ENCODE results near the gene SLX1A. TPM values are rescaled to one million over a fixed set of nuclear protein-coding genes. Genes with fewer than 3 reads are reported as not detected.
"Not testable (repeated sequence)": the region's sequence is repeated elsewhere in the genome, so short reads cannot be mapped to it uniquely, and the experiment has no call there.

SLX1A gene
- total RNA-seq, 1 donor from 2014 or later, result 158 TPM

DNA sequence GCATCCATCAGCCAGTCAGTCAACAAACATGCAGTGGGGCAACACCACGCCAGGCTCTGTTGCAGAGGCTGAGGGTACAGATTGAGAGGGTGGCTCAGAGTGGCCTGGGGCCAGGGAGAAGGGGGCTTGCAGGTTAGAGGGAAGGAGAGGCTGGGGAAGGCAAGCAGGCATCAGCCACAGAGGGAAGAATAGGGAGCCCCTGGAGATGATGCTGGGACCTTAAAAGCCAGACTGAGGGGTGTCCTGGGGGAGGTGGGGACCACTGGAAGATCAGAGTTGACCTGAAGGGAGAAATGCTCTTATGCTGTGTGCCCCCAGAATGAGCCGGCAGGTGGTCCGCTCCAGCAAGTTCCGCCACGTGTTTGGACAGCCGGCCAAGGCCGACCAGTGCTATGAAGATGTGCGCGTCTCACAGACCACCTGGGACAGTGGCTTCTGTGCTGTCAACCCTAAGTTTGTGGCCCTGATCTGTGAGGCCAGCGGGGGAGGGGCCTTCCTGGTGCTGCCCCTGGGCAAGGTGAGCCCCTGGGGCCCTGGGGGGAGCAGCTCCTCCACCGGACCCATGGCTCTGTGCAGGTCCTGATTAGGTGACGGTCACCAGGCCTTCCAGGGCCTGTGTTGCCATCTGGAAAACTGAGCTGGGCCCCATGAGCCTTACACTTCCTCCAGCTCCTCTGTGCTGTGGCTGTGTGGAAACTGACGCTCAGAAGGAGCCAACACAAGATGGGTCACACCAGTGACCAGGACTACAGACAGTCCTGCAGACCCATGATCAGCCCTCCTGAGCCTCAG, 8.6 kb upstream of the SLX1A start:
- no peak overlapping the region for H3K4me3 ChIP-seq (ENCODE audit: low read depth, low read length)
- TF ChIP-seq, protein P1, sequence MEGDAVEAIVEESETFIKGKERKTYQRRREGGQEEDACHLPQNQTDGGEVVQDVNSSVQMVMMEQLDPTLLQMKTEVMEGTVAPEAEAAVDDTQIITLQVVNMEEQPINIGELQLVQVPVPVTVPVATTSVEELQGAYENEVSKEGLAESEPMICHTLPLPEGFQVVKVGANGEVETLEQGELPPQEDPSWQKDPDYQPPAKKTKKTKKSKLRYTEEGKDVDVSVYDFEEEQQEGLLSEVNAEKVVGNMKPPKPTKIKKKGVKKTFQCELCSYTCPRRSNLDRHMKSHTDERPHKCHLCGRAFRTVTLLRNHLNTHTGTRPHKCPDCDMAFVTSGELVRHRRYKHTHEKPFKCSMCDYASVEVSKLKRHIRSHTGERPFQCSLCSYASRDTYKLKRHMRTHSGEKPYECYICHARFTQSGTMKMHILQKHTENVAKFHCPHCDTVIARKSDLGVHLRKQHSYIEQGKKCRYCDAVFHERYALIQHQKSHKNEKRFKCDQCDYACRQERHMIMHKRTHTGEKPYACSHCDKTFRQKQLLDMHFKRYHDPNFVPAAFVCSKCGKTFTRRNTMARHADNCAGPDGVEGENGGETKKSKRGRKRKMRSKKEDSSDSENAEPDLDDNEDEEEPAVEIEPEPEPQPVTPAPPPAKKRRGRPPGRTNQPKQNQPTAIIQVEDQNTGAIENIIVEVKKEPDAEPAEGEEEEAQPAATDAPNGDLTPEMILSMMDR (conservative IDR thresholded peaks at IDR 0.05; ENCODE audit: low read depth, low read length), result no peak
- DNase-seq (ENCODE audit: low read depth), result no peak

DNA sequence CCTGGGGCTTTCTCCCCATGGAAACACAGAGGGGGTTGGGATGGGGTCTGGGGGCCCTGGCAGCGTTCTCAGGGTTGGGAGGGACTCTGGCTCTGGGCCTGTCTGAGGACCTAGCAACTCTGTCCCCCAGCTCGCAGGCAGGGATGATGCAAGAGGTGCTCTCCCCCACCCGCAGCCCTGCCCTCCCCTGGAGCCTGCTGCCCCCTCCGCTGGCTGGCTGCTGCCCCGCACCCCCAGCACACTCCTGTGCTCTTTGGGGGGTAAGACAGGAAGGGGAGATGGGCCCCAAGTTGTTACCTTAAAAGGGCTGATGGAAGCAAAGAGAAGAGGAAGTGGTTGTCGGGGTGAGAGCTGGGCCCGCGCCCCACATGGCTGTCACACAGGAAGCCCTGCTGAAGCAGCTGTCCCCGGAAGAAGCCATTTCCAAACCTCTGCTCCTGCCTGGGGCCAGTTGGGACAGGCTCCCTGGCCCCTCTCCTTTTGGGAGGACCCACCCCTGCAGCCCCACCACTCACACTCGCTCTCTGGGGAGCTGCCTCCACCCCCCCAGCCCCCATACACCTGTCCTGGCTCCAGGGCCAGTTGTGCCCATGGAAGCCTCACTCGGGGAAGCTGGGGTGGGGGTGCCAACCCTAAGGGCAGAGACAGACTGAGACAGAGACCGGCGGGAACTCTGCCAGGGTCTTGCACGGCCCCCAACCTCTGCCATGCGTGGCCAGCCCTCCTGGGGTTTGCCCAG, 7.8 kb upstream of the SLX1A start:
- H3K4me3 ChIP-seq (ENCODE audit: low read depth, low read length), result no peak overlapping the region
- DNase-seq (ENCODE audit: low read depth), result no peak
- TF ChIP-seq, protein P1 (conservative IDR thresholded peaks at IDR 0.05; ENCODE audit: low read depth, low read length), result no peak

DNA sequence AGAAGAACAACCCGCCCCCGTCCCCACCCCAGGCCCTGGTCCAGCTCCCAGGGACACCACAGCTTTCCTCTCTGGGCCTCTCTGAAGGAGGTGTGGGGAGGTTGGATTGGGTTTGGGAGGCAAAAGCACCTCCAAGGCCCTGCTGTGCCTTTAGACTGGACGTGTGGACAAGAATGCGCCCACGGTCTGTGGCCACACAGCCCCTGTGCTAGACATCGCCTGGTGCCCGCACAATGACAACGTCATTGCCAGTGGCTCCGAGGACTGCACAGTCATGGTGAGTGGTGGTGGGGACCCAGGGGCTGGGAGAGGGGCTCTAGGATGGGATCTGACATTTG, 7.3 kb upstream of the SLX1A start:
- TF ChIP-seq, protein P1 (conservative IDR thresholded peaks at IDR 0.05; ENCODE audit: low read depth, low read length), result no peak
- DNase-seq (ENCODE audit: low read depth), result no peak
- no peak overlapping the region for H3K4me3 ChIP-seq (ENCODE audit: low read depth, low read length)

DNA sequence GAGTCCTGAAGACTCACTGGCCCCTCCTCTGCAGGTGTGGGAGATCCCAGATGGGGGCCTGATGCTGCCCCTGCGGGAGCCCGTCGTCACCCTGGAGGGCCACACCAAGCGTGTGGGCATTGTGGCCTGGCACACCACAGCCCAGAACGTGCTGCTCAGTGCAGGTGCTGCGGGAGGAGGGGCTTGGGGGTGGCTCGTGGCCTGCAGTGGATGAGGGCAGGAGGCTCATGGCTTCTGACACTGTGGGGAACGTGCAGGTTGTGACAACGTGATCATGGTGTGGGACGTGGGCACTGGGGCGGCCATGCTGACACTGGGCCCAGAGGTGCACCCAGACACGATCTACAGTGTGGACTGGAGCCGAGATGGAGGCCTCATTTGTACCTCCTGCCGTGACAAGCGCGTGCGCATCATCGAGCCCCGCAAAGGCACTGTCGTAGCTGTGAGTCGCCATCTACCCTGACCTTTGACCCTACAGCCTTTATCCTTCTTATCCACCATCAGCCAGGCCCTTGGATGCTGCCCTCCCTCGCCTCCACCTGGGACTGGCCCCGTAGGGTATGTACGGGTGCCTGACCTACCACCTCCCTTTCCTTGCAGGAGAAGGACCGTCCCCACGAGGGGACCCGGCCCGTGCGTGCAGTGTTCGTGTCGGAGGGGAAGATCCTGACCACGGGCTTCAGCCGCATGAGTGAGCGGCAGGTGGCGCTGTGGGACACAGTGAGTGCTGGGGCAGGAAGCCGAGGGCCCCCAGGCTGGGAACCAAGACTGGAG, 6.7 kb upstream of the SLX1A start:
- H3K4me3 ChIP-seq (ENCODE audit: low read depth, low read length), result no peak overlapping the region
- DNase-seq (ENCODE audit: low read depth), result no peak
- TF ChIP-seq, protein P1 (conservative IDR thresholded peaks at IDR 0.05; ENCODE audit: low read depth, low read length), result peak; percentile 63

DNA sequence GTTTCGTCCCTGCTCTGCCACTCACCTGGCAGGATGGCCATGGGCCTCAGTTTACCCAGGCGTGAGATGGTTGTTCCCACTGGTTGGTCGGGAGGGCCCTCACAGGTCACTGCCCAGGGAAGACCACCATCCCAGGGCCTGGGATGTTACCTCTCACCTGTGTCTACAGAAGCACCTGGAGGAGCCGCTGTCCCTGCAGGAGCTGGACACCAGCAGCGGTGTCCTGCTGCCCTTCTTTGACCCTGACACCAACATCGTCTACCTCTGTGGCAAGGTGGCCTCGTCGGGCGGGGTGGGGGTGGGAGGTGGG, 6.2 kb upstream of the SLX1A start:
- DNase-seq (ENCODE audit: low read depth), result no peak
- TF ChIP-seq, protein P1 (conservative IDR thresholded peaks at IDR 0.05; ENCODE audit: low read depth, low read length), result no peak
- H3K4me3 ChIP-seq (ENCODE audit: low read depth, low read length), result no peak overlapping the region

DNA sequence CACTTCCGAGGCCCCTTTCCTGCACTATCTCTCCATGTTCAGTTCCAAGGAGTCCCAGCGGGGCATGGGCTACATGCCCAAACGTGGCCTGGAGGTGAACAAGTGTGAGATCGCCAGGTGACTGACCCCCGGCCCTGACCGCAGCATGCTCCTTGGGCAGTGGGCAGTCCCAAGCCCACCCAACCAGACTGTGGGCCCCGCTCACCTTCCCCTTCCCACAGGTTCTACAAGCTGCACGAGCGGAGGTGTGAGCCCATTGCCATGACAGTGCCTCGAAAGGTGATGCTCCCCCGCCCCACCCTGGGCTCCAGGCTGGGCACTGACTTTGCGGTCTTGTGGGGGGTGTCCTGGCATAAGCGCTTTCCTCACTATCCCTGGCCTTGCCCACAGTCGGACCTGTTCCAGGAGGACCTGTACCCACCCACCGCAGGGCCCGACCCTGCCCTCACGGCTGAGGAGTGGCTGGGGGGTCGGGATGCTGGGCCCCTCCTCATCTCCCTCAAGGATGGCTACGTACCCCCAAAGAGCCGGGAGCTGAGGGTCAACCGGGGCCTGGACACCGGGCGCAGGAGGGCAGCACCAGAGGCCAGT, 5.6 kb upstream of the SLX1A start:
- TF ChIP-seq, protein P1 (conservative IDR thresholded peaks at IDR 0.05; ENCODE audit: low read depth, low read length), result no peak
- no peak for DNase-seq (ENCODE audit: low read depth)
- no peak overlapping the region for H3K4me3 ChIP-seq (ENCODE audit: low read depth, low read length)

DNA sequence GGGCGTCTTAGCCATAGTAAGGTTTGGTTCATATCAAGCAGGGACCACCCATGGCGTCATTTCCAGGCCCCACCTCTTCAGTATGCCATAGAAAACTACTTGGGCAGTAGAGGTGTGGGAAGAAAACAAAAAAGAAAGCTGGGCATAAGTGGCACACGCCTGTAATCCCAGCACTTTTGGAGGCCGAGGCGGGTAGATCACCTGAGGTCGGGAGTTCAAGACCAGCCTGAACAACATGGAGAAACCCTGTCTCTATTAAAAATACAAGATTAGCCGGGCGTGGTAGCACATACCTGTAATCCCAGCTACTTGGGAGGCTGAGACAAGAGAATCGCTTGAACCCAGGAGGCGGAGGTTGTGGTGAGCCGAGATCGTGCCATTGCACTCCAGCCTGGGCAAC, 2.5 kb upstream of the SLX1A start:
- DNase-seq (ENCODE audit: low read depth); H3K4me3 ChIP-seq (ENCODE audit: low read depth, low read length): not testable (repeated sequence)

DNA sequence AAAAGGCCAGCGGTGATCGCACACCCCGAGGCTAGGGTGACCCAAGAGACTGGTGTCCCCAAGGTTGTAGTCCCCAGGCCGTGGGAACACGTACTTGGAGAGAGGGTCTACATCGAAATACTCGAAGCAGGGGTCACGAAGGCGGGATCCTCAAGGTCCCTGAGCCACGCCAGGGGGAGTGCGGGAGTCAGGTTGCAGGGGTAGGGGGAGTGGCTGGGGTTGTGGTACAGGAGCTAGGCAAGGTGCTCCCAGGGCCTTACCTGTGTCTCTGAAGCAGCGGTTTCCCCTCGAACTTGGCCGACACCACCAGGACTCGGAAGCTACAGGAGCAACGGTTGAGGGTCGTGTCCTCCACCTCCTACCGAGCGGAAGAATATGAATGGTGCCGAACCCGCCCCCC, 577 bp upstream of the SLX1A start:
- not testable (repeated sequence) for H3K4me3 ChIP-seq (ENCODE audit: low read depth, low read length)

DNA sequence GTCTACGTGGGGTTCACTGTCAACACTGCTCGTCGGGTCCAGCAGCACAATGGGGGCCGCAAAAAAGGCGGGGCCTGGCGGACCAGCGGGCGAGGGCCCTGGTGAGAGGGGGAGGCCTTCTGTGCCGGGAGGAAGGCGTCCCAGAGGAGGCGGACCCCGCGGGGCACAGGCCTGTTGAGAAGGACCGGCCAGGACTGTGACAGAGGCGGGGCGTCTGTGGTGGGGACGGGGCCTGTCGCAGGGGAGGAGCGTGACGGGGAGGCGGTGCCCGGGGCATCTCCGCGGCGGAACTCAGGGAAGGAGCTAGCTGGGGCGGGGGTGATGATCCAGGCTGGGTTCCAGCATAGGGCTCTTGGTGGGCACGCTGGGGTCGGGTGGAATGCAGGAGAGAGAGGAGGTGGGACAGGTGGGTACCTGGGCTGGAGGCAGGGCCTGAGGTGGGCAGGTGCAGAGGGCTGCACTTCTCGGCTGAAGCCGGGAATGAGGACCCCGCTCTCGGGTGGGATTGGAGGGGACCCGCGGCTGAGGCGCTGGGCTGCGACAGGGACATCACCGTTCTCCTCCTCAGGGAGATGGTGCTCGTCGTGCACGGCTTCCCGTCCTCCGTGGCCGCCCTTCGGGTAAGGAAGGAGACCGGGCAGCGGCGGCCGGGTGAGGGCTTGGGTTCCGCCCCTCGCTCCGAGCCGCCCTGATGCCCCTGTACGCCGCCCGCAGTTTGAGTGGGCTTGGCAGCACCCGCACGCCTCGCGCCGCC, 674 bp downstream of the SLX1A start:
- DNase-seq (ENCODE audit: low read depth), result not testable (repeated sequence)
- H3K4me3 ChIP-seq (ENCODE audit: low read depth, low read length), result peak overlapping the region; percentile 44

More for the DNA sequence above, 577 bp upstream of the SLX1A start:
- not testable (repeated sequence) for DNase-seq (ENCODE audit: low read depth)

DNA sequence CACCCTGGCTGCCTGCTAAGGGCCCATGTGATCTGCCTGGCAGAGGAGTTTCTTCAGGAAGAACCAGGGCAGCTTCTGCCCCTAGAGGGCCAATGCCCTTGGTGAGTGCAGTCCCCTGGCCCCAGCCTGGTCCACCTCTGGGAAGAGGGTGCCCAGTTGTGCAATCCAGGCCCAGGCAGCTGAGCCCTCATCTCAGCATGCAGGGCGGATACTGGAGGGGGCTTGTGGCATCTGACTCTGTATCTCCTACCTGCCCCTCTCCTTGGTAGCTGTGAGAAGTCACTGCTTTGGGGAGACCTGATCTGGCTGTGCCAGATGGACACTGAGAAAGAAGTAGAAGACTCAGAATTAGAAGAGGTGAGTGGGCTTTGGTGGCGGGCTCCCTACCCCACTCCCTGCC, 3.3 kb downstream of the SLX1A start:
- H3K4me3 ChIP-seq (ENCODE audit: low read depth, low read length); DNase-seq (ENCODE audit: low read depth): not testable (repeated sequence)
